ENCODE results near the gene SLC22A23.

Gene SLC22A23

DNA sequence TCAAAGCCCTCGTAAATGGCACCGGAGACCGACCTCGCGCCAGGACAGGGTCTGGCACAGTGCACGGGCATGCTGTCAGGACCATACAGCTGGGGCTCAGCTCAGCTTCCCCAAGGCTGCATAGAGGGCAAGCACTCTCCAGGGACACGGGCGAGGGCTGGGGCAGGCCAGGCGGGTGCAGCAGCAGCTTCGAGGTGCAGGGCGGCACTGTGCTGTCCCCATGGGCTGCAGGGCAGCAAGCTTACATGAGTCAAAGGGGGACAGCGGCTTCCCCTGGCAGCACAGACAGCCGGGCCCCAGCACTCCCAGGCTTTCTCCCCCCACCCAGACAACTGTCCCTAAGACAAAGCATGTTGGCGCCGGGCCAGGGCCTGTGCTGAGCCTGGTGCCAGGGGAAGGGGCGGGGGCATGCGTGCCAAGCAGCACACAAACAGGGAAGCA is 172.4 kb downstream of the SLC22A23 start:
- H3K79me2 ChIP-seq (ENCODE audit: control insufficient read depth, low read length), result no peaks in the 10 kb centered on the region
- H3K9me3 ChIP-seq (ENCODE audit: control insufficient read depth, insufficient read depth, low read length), result no peaks in the 10 kb centered on the region
- H3K4me1 ChIP-seq (ENCODE audit: control insufficient read depth, low read length), result no peaks in the 10 kb centered on the region
- H3K36me3 ChIP-seq (ENCODE audit: control insufficient read depth, low read length), result no peaks in the 10 kb centered on the region
- H3K9me2 ChIP-seq (replicated peaks; ENCODE audit: control insufficient read depth, low read length), result no peaks in the 10 kb centered on the region
- no peak overlapping the region for H3K4me3 ChIP-seq (ENCODE audit: low read length)
- H4K20me1 ChIP-seq (ENCODE audit: control insufficient read depth, insufficient read depth, low read depth, low read length), result no peaks in the 10 kb centered on the region
- no peak overlapping the region for H3K4me2 ChIP-seq (ENCODE audit: low read length)
- TF ChIP-seq, protein P1, sequence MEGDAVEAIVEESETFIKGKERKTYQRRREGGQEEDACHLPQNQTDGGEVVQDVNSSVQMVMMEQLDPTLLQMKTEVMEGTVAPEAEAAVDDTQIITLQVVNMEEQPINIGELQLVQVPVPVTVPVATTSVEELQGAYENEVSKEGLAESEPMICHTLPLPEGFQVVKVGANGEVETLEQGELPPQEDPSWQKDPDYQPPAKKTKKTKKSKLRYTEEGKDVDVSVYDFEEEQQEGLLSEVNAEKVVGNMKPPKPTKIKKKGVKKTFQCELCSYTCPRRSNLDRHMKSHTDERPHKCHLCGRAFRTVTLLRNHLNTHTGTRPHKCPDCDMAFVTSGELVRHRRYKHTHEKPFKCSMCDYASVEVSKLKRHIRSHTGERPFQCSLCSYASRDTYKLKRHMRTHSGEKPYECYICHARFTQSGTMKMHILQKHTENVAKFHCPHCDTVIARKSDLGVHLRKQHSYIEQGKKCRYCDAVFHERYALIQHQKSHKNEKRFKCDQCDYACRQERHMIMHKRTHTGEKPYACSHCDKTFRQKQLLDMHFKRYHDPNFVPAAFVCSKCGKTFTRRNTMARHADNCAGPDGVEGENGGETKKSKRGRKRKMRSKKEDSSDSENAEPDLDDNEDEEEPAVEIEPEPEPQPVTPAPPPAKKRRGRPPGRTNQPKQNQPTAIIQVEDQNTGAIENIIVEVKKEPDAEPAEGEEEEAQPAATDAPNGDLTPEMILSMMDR (IDR thresholded peaks at IDR 0.05; ENCODE audit: low read depth, low read length, poor library complexity, severe bottlenecking), result no peak
- no peak overlapping the region for H3K27ac ChIP-seq (ENCODE audit: low read depth, low read length)
- H3K27me3 ChIP-seq (ENCODE audit: control insufficient read depth, low read length), result no peaks in the 10 kb centered on the region
- H3F3A ChIP-seq (ENCODE audit: control insufficient read depth, insufficient read depth), result no peaks in the 10 kb centered on the region

DNA sequence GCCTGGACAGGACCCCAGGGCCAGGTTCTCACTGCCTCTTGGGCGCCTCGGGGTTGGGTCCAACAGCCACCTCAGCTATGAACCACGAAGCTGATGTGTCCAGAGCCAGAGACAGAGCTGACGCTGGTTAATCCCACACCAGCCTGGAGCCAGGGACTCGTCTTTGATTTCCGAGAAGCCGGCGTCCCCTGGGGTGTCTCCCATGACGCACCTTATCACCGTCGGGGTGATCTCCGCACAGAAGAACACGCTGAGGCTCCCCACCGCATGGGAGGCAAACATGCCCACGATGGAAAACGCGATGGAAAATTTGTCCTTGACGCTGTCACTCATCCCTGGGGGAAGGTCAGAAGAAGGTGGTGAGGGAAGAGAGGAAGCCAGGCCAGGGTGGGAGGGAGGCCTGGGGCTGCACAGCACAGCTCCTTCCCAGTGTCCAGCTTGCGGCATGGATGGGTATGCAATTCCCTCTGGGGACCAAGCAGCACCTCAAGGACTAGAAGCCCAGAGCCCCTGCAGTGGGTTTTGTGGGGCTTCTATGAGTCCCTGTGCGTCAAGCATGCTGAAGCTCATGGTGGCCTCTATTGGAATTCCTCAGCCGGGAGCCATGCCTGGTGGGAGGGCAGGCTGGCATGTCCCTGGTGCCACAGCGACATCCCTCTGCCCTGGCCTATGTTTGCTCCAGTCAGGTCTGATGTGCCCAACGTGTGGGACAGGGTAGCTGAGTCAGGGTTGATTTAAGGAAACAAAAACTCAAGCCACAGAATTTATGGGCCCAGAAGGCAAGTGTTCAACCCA is 173.0 kb downstream of the SLC22A23 start:
- Histone ChIP-seq H3K9me3 (ENCODE audit: control insufficient read depth, insufficient read depth, low read length) (no peaks in the 10 kb centered on the region), H3K27me3 (ENCODE audit: control insufficient read depth, low read length) (no peaks in the 10 kb centered on the region), H3K9me2 (replicated peaks; ENCODE audit: control insufficient read depth, low read length) (no peaks in the 10 kb centered on the region), H4K20me1 (ENCODE audit: control insufficient read depth, insufficient read depth, low read depth, low read length) (no peaks in the 10 kb centered on the region), H3K36me3 (ENCODE audit: control insufficient read depth, low read length) (no peaks in the 10 kb centered on the region), H3K4me1 (ENCODE audit: control insufficient read depth, low read length) (no peaks in the 10 kb centered on the region), H3K4me2 (ENCODE audit: low read length) (no peak overlapping the region), H3K4me3 (ENCODE audit: low read length) (no peak overlapping the region), H3K79me2 (ENCODE audit: control insufficient read depth, low read length) (no peaks in the 10 kb centered on the region), H3F3A (ENCODE audit: control insufficient read depth, insufficient read depth) (0 out of 2 replicates have a peak, but pooled peaks cover under 1% of the 10 kb centered on the region), H3K27ac (ENCODE audit: low read depth, low read length) (no peak overlapping the region)
- no peak for TF ChIP-seq EZH2phosphoT487 (IDR thresholded peaks at IDR 0.05; ENCODE audit: borderline replicate concordance, low read length)
- TF ChIP-seq, protein P1 (IDR thresholded peaks at IDR 0.05; ENCODE audit: low read depth, low read length, poor library complexity, severe bottlenecking), result no peak

DNA sequence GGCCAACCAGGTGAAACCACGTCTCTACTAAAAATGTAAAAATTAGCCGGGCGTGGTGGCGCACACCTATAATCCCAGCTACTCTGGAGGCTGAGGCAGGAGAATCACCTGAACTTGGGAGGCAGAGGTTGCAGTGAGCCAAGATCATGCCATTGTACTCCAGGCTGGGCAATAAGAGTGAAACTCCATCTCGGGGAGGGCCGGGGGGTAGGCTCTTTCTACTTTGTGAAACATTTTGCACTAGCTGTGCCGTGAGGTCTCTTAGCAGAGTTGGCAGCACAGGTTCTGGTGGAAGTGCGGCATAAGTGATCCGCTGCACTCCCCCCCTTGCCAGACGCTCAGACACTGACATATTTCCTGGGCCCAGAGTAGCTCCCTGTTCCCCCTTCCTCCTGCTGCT is 173.6 kb downstream of the SLC22A23 start:
- Histone ChIP-seq H3K9me3 (ENCODE audit: control insufficient read depth, insufficient read depth, low read length) (no peaks in the 10 kb centered on the region), H3K79me2 (ENCODE audit: control insufficient read depth, low read length) (no peaks in the 10 kb centered on the region), H3K9me2 (replicated peaks; ENCODE audit: control insufficient read depth, low read length) (no peaks in the 10 kb centered on the region), H3K4me2 (ENCODE audit: low read length) (no peak overlapping the region), H3K27me3 (ENCODE audit: control insufficient read depth, low read length) (no peaks in the 10 kb centered on the region), H3K27ac (ENCODE audit: low read depth, low read length) (no peak overlapping the region), H3K4me1 (ENCODE audit: control insufficient read depth, low read length) (no peaks in the 10 kb centered on the region), H4K20me1 (ENCODE audit: control insufficient read depth, insufficient read depth, low read depth, low read length) (no peaks in the 10 kb centered on the region), H3K36me3 (ENCODE audit: control insufficient read depth, low read length) (no peaks in the 10 kb centered on the region), H3F3A (ENCODE audit: control insufficient read depth, insufficient read depth) (0 out of 2 replicates have a peak, but pooled peaks cover 3% of the 10 kb centered on the region), H3K4me3 (ENCODE audit: low read length) (no peak overlapping the region)
- TF ChIP-seq, protein P1 (IDR thresholded peaks at IDR 0.05; ENCODE audit: low read depth, low read length, poor library complexity, severe bottlenecking), result no peak
- no peak for TF ChIP-seq EZH2phosphoT487 (IDR thresholded peaks at IDR 0.05; ENCODE audit: borderline replicate concordance, low read length)

Data from DOHH2 (cell line).